IMR-90 (cell line): Measurements from ENCODE around the gene FADS6. TPM values are rescaled to one million over a fixed set of nuclear protein-coding genes. Genes with fewer than 3 reads are reported as not detected.

ENCODE experiments used
- ATAC-seq: fragments of 200-7000 bp; cut with Tn5 transposase; 2 replicates; pipeline ENCODE4 v1.9.1; 2020; ENCODE audit warnings: low read depth, mild to moderate bottlenecking, moderate library complexity
- BruUV-seq: library from RNA; stranded (reverse); fragments of 400-500 nt; replicated peaks from 2 replicates; lab custom pipeline; 2021; lab: Mats Ljungman, UMichigan
- CTCF ChIA-PET: fragments of 300-600 bp; formaldehyde crosslinking; extraction: SDS; loops from one replicate; lab custom pipeline; 2021; ENCODE audit warnings: antibody characterized with exemption; lab: Yijun Ruan, JAX
- POLR2A ChIA-PET: fragments of 300-600 bp; sonication (Branson Sonifier 250); formaldehyde crosslinking; loops from one replicate; lab custom pipeline; 2022; ENCODE audit warnings: antibody characterized with exemption; ENCODE audit not compliant: unreplicated experiment; lab: Charles Lee
- DNase-seq: peaks from one replicate; pipeline ENCODE4 v3.0.0; 2013
- H2AFZ ChIP-seq: replicated peaks from 2 replicates; pipeline ENCODE3; 2013; ENCODE audit warnings: low read length, mild to moderate bottlenecking; ENCODE audit not compliant: poor library complexity
- H2AK5ac ChIP-seq: 2 replicates; pipeline ENCODE4 v1.6.1; 2013; ENCODE audit warnings: low read depth, low read length, inconsistent platforms
- H2AK9ac ChIP-seq: replicated peaks from 2 replicates; pipeline ENCODE3; 2013; ENCODE audit warnings: mild to moderate bottlenecking, low read depth, low read length, moderate library complexity; ENCODE audit not compliant: poor library complexity
- H2BK120ac ChIP-seq: 2 replicates; pipeline ENCODE4 v1.6.1; 2013; ENCODE audit warnings: low read depth, low read length, inconsistent platforms
- H2BK15ac ChIP-seq: 3 replicates; pipeline ENCODE4 v1.6.1; 2013; ENCODE audit warnings: low read depth, low read length, inconsistent platforms
- H2BK20ac ChIP-seq: 2 replicates; pipeline ENCODE4 v1.6.1; 2013; ENCODE audit warnings: low read depth, mild to moderate bottlenecking, inconsistent platforms, low read length, moderate library complexity
- H2BK5ac ChIP-seq: 2 replicates; pipeline ENCODE4 v1.6.1; 2013; ENCODE audit warnings: mild to moderate bottlenecking, low read depth, low read length, inconsistent platforms; ENCODE audit not compliant: poor library complexity, severe bottlenecking
- H3K14ac ChIP-seq: replicated peaks from 2 replicates; pipeline ENCODE4 v1.6.1; 2013; ENCODE audit warnings: low read depth, low read length, inconsistent platforms
- H3K18ac ChIP-seq: 2 replicates; pipeline ENCODE4 v1.6.1; 2013; ENCODE audit warnings: low read depth, low read length, control low read depth
- H3K23ac ChIP-seq: 2 replicates; pipeline ENCODE4 v1.6.1; 2013; ENCODE audit warnings: low read depth, low read length, inconsistent platforms
- H3K27ac ChIP-seq: 2 replicates; pipeline ENCODE4 v1.5.1; 2013; ENCODE audit warnings: mild to moderate bottlenecking, control low read depth, low read length; ENCODE audit not compliant: insufficient read depth
- H3K27me3 ChIP-seq: 2 replicates; pipeline ENCODE4 v1.6.1; 2013; ENCODE audit warnings: low read length; ENCODE audit not compliant: control insufficient read depth, insufficient read depth
- H3K36me3 ChIP-seq: 2 replicates; pipeline ENCODE4 v1.6.1; 2013; ENCODE audit warnings: low read length, mixed read lengths; ENCODE audit not compliant: control insufficient read depth, insufficient read depth
- H3K4ac ChIP-seq: 2 replicates; pipeline ENCODE4 v1.6.1; 2013; ENCODE audit warnings: low read depth, low read length, inconsistent platforms
- H3K4me1 ChIP-seq: 2 replicates; pipeline ENCODE4 v1.6.1; 2013; ENCODE audit warnings: low read length, mixed read lengths; ENCODE audit not compliant: control insufficient read depth, insufficient read depth
- H3K4me2 ChIP-seq: 2 replicates; pipeline ENCODE4 v1.6.1; 2013; ENCODE audit warnings: low read depth, mild to moderate bottlenecking, control low read depth, low read length, moderate library complexity
- H3K4me3 ChIP-seq: 2 replicates; pipeline ENCODE4 v1.5.1; 2013; ENCODE audit warnings: low read depth, mild to moderate bottlenecking, control low read depth, low read length, moderate library complexity; ENCODE audit not compliant: insufficient read depth
- H3K56ac ChIP-seq: 2 replicates; pipeline ENCODE4 v1.6.1; 2013; ENCODE audit warnings: low read length, inconsistent platforms; ENCODE audit not compliant: insufficient read depth; ENCODE audit errors: extremely low read depth
- H3K79me1 ChIP-seq, 2 experiments: 2 replicates each; pipeline ENCODE4 v1.6.1; 2013; ENCODE audit warnings: low read length in 2 of 2, inconsistent platforms in 1 of 2, low read depth in 1 of 2
- H3K9ac ChIP-seq: 2 replicates; pipeline ENCODE4 v1.6.1; 2013; ENCODE audit warnings: low read depth, low read length, control low read depth
- H3K9me1 ChIP-seq: 2 replicates; pipeline ENCODE4 v1.6.1; 2013; ENCODE audit warnings: low read length, inconsistent platforms; ENCODE audit not compliant: insufficient read depth
- H3K9me3 ChIP-seq: 2 replicates; pipeline ENCODE4 v1.6.1; 2013; ENCODE audit warnings: low read length; ENCODE audit not compliant: control insufficient read depth, insufficient read depth
- H4K20me1 ChIP-seq: 2 replicates; pipeline ENCODE4 v1.6.1; 2013; ENCODE audit warnings: low read length, inconsistent platforms; ENCODE audit not compliant: insufficient read depth
- H4K5ac ChIP-seq: 2 replicates; pipeline ENCODE4 v1.6.1; 2013; ENCODE audit warnings: mild to moderate bottlenecking, low read depth, low read length, control low read depth
- H4K8ac ChIP-seq, 2 experiments: 2 replicates each; pipeline ENCODE4 v1.6.1; 2013; ENCODE audit warnings: low read depth in 2 of 2, low read length in 2 of 2, control low read depth in 1 of 2, inconsistent platforms in 1 of 2
- H4K91ac ChIP-seq: 2 replicates; pipeline ENCODE4 v1.6.1; 2013; ENCODE audit warnings: low read depth, low read length, inconsistent platforms; ENCODE audit not compliant: insufficient read depth
- CHD1 ChIP-seq: IDR thresholded peaks from 2 replicates; pipeline ENCODE4 v1.6.1; 2012; ENCODE audit warnings: low read depth, low read length, improper control_type of control experiment
- ELK1 ChIP-seq: fragments of 150-350 bp; IDR thresholded peaks from 2 replicates; pipeline ENCODE4 v1.6.1; 2016; ENCODE audit warnings: low read depth, mild to moderate bottlenecking, low read length, moderate library complexity, borderline replicate concordance
- WGBS, 2 experiments: methylation state at CpG; one replicate each; pipeline versions ENCODE4 v1.1.5 to v1.1.7; 2013; ENCODE audit warnings: missing lambda C conversion rate in 2 of 2; ENCODE audit not compliant: insufficient read length in 1 of 2; ENCODE audit errors: extremely low coverage in 2 of 2; 5-methylcytosine and 5-hydroxymethylcytosine counted together
- dilution Hi-C: fragments of 300-500 bp; cut with HindIII; formaldehyde crosslinking; loops from one replicate; pipeline ENCODE4 v1.14.3; 2018; ENCODE audit warnings: low sequenced_read_pairs; ENCODE audit not compliant: unreplicated experiment
- in situ Hi-C: fragments of 300-500 bp; cut with MboI; formaldehyde crosslinking; loops from 3 replicates; pipeline ENCODE4 v1.14.3; 2019; ENCODE audit warnings: low sequenced_read_pairs, inconsistent platforms, mixed read lengths
- intact Hi-C: fragments of 100-400 bp; cut with micrococcal nuclease; formaldehyde crosslinking; loops from 2 replicates; pipeline ENCODE4 v1.10.0; 2022
- polyA plus RNA-seq, 3 experiments: library from polyadenylated mRNA; depleted of rRNA; stranded (reverse); fragments of >200 nt; gene quantifications; 2 replicates each; pipeline ENCODE4 v1.2.3, GENCODE V29; 2012; ENCODE audit warnings: low replicate concordance in 1 of 3
- total RNA-seq: library from RNA; depleted of rRNA; stranded (reverse); fragments of >200 nt; gene quantifications from 2 replicates; pipeline ENCODE4 v1.2.3, GENCODE V29; 2012

The FADS6 gene
- total and polyA plus RNA-seq, 2 of the 4 experiments (the other 2 are of a cell fraction): not detected

GRCh38 chr17:74873874-74874614, 19.4 kb downstream of the FADS6 start:
- ATAC-seq (no peak), DNase-seq (no peak)
- Histone ChIP-seq H3K4me3 (peak overlapping the region; percentile 73), H3K36me3 (peaks cover 1% of the 10 kb centered on the region; the same call in 1 of the 2 replicates), H3K18ac (no peak overlapping the region), H2AK9ac (no peak overlapping the region), H4K91ac (peak overlapping the region; percentile 65; the same call in 1 of the 2 replicates), H3K27ac (no peak overlapping the region), H3K9me3 (no peaks in the 10 kb centered on the region), H3K27me3 (peaks cover 6% of the 10 kb centered on the region; the same call in 1 of the 2 replicates), H2AK5ac (0 out of 2 replicates have a peak overlapping the region, but pooled peaks have one; percentile 20), H4K8ac (peak overlapping the region; percentile 64 to 97), H2BK15ac (no peak overlapping the region), H3K56ac (peak overlapping the region; percentile 84; the same call in 1 of the 2 replicates), H3K9ac (peak overlapping the region; percentile 86), H2AFZ (peak overlapping the region; percentile 73), H2BK5ac (no peak overlapping the region), H3K23ac (no peak overlapping the region), H4K5ac (peak overlapping the region; percentile 83), H2BK20ac (no peak overlapping the region), H4K20me1 (0 out of 2 replicates have a peak, but pooled peaks cover 3% of the 10 kb centered on the region), H3K4me2 (peak overlapping the region; percentile 68), H2BK120ac (no peak overlapping the region), H3K14ac (peak overlapping the region; percentile 93), H3K9me1 (peaks cover 16% of the 10 kb centered on the region), H3K79me1 (peaks cover 17 to 31% of the 10 kb centered on the region in 2 experiments; a peak in 3 of 4 replicates), H3K4ac (peak overlapping the region; percentile 91), H3K4me1 (peaks cover 11% of the 10 kb centered on the region)
- no CpG with 5 or more reads among the region's 6 CpGs for WGBS, 2 experiments
- TF ChIP-seq ELK1: no peak
- TF ChIP-seq CHD1: no peak
- intact Hi-C loops (no loop called here), in situ Hi-C loops (loop anchor here (25.0 kb wide), 1 partner anchor 662 kb away; the partner anchor contains the start of genes RPL38 and TTYH2), dilution Hi-C loops (no loop called here)
- CTCF ChIA-PET: interaction anchor here (1.0 to 1.2 kb wide), 2 partner anchors 87 to 129 kb away, joined by 4 to 5 read pairs; no protein-coding TSS in a partner anchor
- POLR2A ChIA-PET: interaction anchor here (0.6 to 1.2 kb wide), 2 partner anchors 13 to 219 kb away, joined by 3 to 5 read pairs; no protein-coding TSS in a partner anchor
- BruUV-seq: no TSS peak
